Thyroid gland (tissue), 4 donors: ENCODE data around the gene PRPSAP2.

Experiments
- POLR2A ChIP-seq, 2 donors: fragments of 450-650 bp; IDR thresholded peaks; one replicate each; pipeline ENCODE4 v1.6.1; 2017; ENCODE audit warnings: antibody characterized with exemption in 2 of 2, mild to moderate bottlenecking in 2 of 2, moderate library complexity in 1 of 2
- TF ChIP-seq, protein P1 (sequence below), 6 experiments: fragments of 200-600 bp in 3 of 6; fragments of 450-650 bp in 3 of 6; sonication (generic) in 3 of 6; IDR thresholded peaks; one replicate each; pipeline ENCODE4 v1.5.1; 2016 to 2019; ENCODE audit warnings: antibody characterized with exemption in 6 of 6, mild to moderate bottlenecking in 2 of 6, inconsistent platforms in 1 of 6, moderate library complexity in 1 of 6

DNA sequence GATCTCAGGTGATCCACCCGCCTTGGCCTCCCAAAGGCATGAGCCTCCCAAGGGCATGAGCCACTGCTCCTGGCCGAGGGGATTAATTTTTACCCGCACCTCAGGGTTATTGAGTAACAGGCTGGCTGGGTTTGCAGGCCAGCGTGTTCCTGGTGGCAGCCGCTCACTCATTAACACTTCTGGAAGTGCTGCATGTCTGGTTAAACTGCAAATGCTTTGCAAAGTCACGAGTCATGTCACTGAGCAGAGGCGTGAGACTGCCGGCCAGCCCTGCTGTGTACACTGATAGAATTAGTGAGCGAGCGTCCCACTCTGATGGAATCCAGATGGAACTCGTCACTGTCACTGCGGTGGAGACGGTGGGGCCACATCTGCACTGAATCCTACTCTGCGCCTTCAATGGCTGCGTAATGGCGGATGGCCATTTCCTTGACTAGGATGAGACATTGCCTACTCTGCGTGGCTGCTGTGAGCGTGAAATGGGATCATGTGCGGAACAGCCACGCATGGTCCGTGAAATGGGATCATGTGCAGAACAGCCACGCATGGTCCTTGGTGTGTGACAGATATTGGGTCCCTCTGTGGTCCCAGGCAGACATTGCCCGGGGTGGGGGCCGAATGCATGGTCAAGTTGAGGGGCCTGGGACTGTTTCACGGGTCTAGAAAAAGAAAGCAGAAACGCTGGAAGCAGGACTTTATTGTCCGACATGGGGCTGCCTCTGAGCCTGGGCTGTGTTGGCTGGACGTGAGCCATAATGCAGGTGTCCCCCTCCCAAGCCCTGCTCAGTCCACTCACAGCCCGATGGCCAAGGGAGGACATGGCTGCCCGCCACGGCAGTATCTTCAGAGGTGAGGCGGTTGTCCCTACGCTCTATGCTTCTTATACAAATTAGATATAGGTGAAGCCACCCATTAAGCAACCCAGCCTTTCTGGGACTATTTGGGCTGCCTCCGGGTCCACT is 93.3 kb downstream of the PRPSAP2 start:
- TF ChIP-seq, protein P1, sequence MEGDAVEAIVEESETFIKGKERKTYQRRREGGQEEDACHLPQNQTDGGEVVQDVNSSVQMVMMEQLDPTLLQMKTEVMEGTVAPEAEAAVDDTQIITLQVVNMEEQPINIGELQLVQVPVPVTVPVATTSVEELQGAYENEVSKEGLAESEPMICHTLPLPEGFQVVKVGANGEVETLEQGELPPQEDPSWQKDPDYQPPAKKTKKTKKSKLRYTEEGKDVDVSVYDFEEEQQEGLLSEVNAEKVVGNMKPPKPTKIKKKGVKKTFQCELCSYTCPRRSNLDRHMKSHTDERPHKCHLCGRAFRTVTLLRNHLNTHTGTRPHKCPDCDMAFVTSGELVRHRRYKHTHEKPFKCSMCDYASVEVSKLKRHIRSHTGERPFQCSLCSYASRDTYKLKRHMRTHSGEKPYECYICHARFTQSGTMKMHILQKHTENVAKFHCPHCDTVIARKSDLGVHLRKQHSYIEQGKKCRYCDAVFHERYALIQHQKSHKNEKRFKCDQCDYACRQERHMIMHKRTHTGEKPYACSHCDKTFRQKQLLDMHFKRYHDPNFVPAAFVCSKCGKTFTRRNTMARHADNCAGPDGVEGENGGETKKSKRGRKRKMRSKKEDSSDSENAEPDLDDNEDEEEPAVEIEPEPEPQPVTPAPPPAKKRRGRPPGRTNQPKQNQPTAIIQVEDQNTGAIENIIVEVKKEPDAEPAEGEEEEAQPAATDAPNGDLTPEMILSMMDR (IDR thresholded peaks at IDR 0.05): no peak
- TF ChIP-seq POLR2A (IDR thresholded peaks at IDR 0.05): no peak
